ENCODE data around the gene PTPRN. TPM values are rescaled to one million over a fixed set of nuclear protein-coding genes. Genes with fewer than 3 reads are reported as not detected.

The PTPRN gene
- total and polyA plus RNA-seq, 9 of the 15 experiments (the other 6 are each of a cell fraction or from before 2014, with no cell fraction given): 0.15 to 2.4 (median 0.43) TPM; not detected in 1

- TF ChIP-seq MAFK (IDR thresholded peaks at IDR 0.05; ENCODE audit: low read length) (peak; percentile 41; the same call in 1 of the 2 replicates), NFE2 (IDR thresholded peaks at IDR 0.05; ENCODE audit: low read depth) (peak; percentile 41; the same call in 1 of the 2 replicates), ZFP30 (CRISPR knock-in tag; IDR thresholded peaks at IDR 0.05; ENCODE audit: borderline replicate concordance) (no peak), ZNF23 (CRISPR knock-in tag; IDR thresholded peaks at IDR 0.05) (no peak), MAFG (tag; conservative IDR thresholded peaks at IDR 0.05) (peak; percentile 89), PKNOX1 (IDR thresholded peaks at IDR 0.05) (0 out of 2 replicates have a peak, but pooled peaks have one; percentile 19)
Measured at GRCh38 chr2:219325657-219326315, 16.6 kb upstream of the PTPRN start (continued).

- H4K20me1 ChIP-seq (replicated peaks; ENCODE audit: control insufficient read depth, insufficient read depth, low read length): no peaks in the 10 kb centered on the region
- ATAC-seq (no peak), FAIRE-seq (no peak), DNase-seq (ENCODE audit: extremely low read depth in 1 of 4, low spot score in 3 of 4) (no peak)
- no peak for TF ChIP-seq MTA2 (IDR thresholded peaks at IDR 0.05; ENCODE audit: low read depth)
- TF ChIP-seq E2F1 (CRISPR knock-in tag; IDR thresholded peaks at IDR 0.05): no peak
- TF ChIP-seq TCF3 (CRISPR knock-in tag; IDR thresholded peaks at IDR 0.05): no peak
- TF ChIP-seq MED1 (CRISPR knock-in tag; IDR thresholded peaks at IDR 0.05; ENCODE audit: borderline replicate concordance): no peak
- TF ChIP-seq HMBOX1 (IDR thresholded peaks at IDR 0.05): no peak
- TF ChIP-seq ZNF384 (IDR thresholded peaks at IDR 0.05; ENCODE audit: low read depth, low read length): no peak
- TF ChIP-seq ZNF780A (CRISPR knock-in tag; IDR thresholded peaks at IDR 0.05): no peak
- TF ChIP-seq MAX (CRISPR knock-in tag; IDR thresholded peaks at IDR 0.05): no peak
- no peak for TF ChIP-seq PCBP2 (IDR thresholded peaks at IDR 0.05; ENCODE audit: low read depth, low read length, poor library complexity, severe bottlenecking)
- no peak for TF ChIP-seq FOSL1 (tag; conservative IDR thresholded peaks at IDR 0.05)
- no peak for TF ChIP-seq CCNT2 (IDR thresholded peaks at IDR 0.05; ENCODE audit: borderline replicate concordance, extremely low read depth, insufficient read length, low read depth, low read length)
- no peak for TF ChIP-seq TRIM24 (IDR thresholded peaks at IDR 0.05)
- no peak for TF ChIP-seq ZFX (CRISPR knock-in tag; IDR thresholded peaks at IDR 0.05)
- peaks cover 0 to 4% of the 10 kb centered on the region in 2 experiments; a peak in 2 of 5 replicates for H3K27me3 ChIP-seq (ENCODE audit: control insufficient read depth in 2 of 2, insufficient read depth in 2 of 2, low read length in 2 of 2)
- H3K36me3 ChIP-seq (ENCODE audit: control insufficient read depth, insufficient read depth, low read length): no peaks in the 10 kb centered on the region
- H3K27ac ChIP-seq (ENCODE audit: extremely low read depth, low read depth, low read length): no peak overlapping the region
- no peak overlapping the region for H3K9ac ChIP-seq (ENCODE audit: insufficient read depth in 1 of 2, low read depth in 2 of 2, low read length in 2 of 2)
- no peak overlapping the region for H3K4me3 ChIP-seq
- no peak overlapping the region for H3K4me2 ChIP-seq (ENCODE audit: insufficient read depth, low read length)
- H3K9me3 ChIP-seq (replicated peaks; ENCODE audit: control insufficient read depth, insufficient read depth, low read depth, low read length): no peaks in the 10 kb centered on the region
- no peaks in the 10 kb centered on the region for H3K79me2 ChIP-seq (ENCODE audit: control insufficient read depth, insufficient read depth, low read length)
- no TSS peak for BruUV-seq (replicated peaks)
- intact Hi-C loops (cut with micrococcal nuclease): no loop called here
- H2AFZ ChIP-seq (ENCODE audit: low read depth, low read length): no peak overlapping the region
- WGBS (ENCODE audit: insufficient coverage, low coverage, missing lambda C conversion rate): 0% methylated on average over 4 of the region's 4 CpGs
- no peaks in the 10 kb centered on the region for H3K4me1 ChIP-seq (replicated peaks in 1 of 2; ENCODE audit: control insufficient read depth in 2 of 2, insufficient read depth in 2 of 2, low read length in 2 of 2)
- ChIA-PET CTCF (ENCODE audit: low intra/inter-chr PET ratio) (no interaction called here), POLR2A (no interaction called here)
- in situ Hi-C loops (cut with MboI): no loop called here
- H3K9me1 ChIP-seq (ENCODE audit: control insufficient read depth, insufficient read depth, low read length): no peaks in the 10 kb centered on the region
Measured at GRCh38 chr2:219325136-219325535, 15.9 kb upstream of the PTPRN start.
